ENCODE measurements around the gene AIG1. TPM values are rescaled to one million over a fixed set of nuclear protein-coding genes. Genes with fewer than 3 reads are reported as not detected.

AIG1 gene
- total RNA-seq, 2 experiments from 2014 or later, result 0.40 to 0.85 TPM

DNA sequence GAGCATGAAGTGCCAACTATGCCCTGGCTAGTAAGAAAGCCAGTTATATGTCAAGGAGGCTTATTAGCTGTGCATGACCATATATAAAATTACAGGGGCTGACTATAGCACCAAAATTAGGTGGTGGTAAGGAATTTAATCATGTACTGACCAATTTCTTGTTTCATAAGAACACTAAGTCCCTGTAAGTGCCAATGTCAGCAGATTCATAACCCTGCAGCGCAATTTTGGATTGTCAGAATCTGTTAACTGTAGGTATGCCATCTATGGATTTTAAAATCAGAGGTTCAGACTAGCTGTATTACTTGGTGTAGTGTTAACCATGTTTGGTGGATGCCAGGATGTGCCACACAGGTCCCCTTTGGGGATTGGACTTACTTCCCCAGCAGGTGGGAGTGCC lies 207.8 kb downstream of the AIG1 start:
- POLR2A ChIA-PET, result no interaction called here

DNA sequence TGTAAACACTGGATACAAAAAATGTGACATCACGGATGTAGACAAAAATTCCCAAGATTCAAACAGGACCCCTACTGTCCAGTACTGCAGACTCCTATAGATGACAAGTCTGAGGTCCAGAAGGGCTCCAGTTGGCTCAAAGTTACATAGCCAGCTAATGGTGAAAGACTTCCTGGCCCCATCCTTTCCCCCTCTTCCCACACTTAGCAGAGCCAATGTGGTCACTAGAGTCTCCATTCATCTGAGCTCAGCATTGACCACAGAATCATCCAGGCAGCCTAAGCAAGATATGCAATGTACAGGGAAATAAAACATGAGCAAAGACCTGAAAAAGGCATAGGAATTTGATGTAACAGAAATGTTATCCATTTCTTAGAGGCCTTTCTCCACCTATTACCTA lies 209.3 kb downstream of the AIG1 start:
- CTCF ChIA-PET (ENCODE audit: unreplicated experiment), result no interaction called here
- no peaks in the 10 kb centered on the region for H3K79me2 ChIP-seq (ENCODE audit: insufficient read depth, low read depth, low read length)
- no peaks in the 10 kb centered on the region for H3K4me1 ChIP-seq (ENCODE audit: insufficient read depth, low read length, poor library complexity, severe bottlenecking)
- H3K4me2 ChIP-seq (ENCODE audit: low read length), result no peak overlapping the region
- POLR2A ChIA-PET, result interaction anchor here (1.0 kb wide), 1 partner anchor 12 kb away, joined by 3 read pairs; no protein-coding TSS in a partner anchor
- BruUV-seq (replicated peaks), result no TSS peak
- no peaks in the 10 kb centered on the region for H3K9me2 ChIP-seq (ENCODE audit: insufficient read depth, low read length)
- intact Hi-C loops (cut with micrococcal nuclease; ENCODE audit: unreplicated experiment), result no loop called here
- H3K9me3 ChIP-seq (ENCODE audit: low read length), result no peaks in the 10 kb centered on the region
- H3K36me3 ChIP-seq (ENCODE audit: insufficient read depth, low read length), result no peaks in the 10 kb centered on the region
- no peak overlapping the region for H3K27ac ChIP-seq (ENCODE audit: low read depth, low read length, poor library complexity, severe bottlenecking)
- no peaks in the 10 kb centered on the region for H4K20me1 ChIP-seq (ENCODE audit: insufficient read depth, low read length)
- TF ChIP-seq, protein P1, sequence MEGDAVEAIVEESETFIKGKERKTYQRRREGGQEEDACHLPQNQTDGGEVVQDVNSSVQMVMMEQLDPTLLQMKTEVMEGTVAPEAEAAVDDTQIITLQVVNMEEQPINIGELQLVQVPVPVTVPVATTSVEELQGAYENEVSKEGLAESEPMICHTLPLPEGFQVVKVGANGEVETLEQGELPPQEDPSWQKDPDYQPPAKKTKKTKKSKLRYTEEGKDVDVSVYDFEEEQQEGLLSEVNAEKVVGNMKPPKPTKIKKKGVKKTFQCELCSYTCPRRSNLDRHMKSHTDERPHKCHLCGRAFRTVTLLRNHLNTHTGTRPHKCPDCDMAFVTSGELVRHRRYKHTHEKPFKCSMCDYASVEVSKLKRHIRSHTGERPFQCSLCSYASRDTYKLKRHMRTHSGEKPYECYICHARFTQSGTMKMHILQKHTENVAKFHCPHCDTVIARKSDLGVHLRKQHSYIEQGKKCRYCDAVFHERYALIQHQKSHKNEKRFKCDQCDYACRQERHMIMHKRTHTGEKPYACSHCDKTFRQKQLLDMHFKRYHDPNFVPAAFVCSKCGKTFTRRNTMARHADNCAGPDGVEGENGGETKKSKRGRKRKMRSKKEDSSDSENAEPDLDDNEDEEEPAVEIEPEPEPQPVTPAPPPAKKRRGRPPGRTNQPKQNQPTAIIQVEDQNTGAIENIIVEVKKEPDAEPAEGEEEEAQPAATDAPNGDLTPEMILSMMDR (conservative IDR thresholded peaks at IDR 0.05; ENCODE audit: low read length), result no peak
- TF ChIP-seq EZH2phosphoT487 (IDR thresholded peaks at IDR 0.05; ENCODE audit: borderline replicate concordance, low read depth, low read length), result no peak
- H2AFZ ChIP-seq (ENCODE audit: low read length), result no peak overlapping the region
- DNase-seq (ENCODE audit: low spot score), result no peak
- no peak overlapping the region for H3K4me3 ChIP-seq (ENCODE audit: low read depth, low read length, poor library complexity, severe bottlenecking)

More for the DNA sequence above, 207.8 kb downstream of the AIG1 start:
- Histone ChIP-seq H3K27ac (ENCODE audit: low read depth, low read length, poor library complexity, severe bottlenecking) (no peak overlapping the region), H3K79me2 (ENCODE audit: insufficient read depth, low read depth, low read length) (no peaks in the 10 kb centered on the region), H3K9me3 (ENCODE audit: low read length) (no peaks in the 10 kb centered on the region), H3K4me3 (ENCODE audit: low read depth, low read length, poor library complexity, severe bottlenecking) (no peak overlapping the region), H3K9me2 (ENCODE audit: insufficient read depth, low read length) (no peaks in the 10 kb centered on the region), H3K36me3 (ENCODE audit: insufficient read depth, low read length) (no peaks in the 10 kb centered on the region), H3K4me2 (ENCODE audit: low read length) (no peak overlapping the region), H3K4me1 (ENCODE audit: insufficient read depth, low read length, poor library complexity, severe bottlenecking) (no peaks in the 10 kb centered on the region), H4K20me1 (ENCODE audit: insufficient read depth, low read length) (no peaks in the 10 kb centered on the region), H2AFZ (ENCODE audit: low read length) (no peak overlapping the region)
- no peak for DNase-seq (ENCODE audit: low spot score)
- intact Hi-C loops (cut with micrococcal nuclease; ENCODE audit: unreplicated experiment), result no loop called here
- CTCF ChIA-PET (ENCODE audit: unreplicated experiment), result no interaction called here
- no TSS peak for BruUV-seq (replicated peaks)
- no peak for TF ChIP-seq EZH2phosphoT487 (IDR thresholded peaks at IDR 0.05; ENCODE audit: borderline replicate concordance, low read depth, low read length)
- TF ChIP-seq, protein P1 (conservative IDR thresholded peaks at IDR 0.05; ENCODE audit: low read length), result no peak

DNA sequence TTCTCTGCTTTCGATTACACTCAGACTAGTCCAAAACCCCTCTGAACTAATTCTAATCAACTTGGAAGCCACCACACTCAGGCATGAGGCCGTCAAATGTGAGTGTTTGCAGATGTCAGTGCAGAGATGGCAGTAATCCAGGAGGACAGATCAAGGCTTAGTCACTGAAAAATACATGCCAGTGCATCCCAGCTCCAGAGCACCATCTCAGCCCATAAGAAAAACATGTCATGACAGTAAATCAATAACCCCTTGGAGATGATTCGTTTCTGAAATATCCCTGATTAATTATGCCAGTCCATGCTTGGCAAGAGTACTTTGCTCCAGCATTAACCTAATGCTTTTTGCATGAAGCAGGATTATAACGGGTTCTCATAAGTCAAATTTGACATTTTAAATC lies 210.3 kb downstream of the AIG1 start:
- no peaks in the 10 kb centered on the region for H3K9me3 ChIP-seq (ENCODE audit: low read length)
- CTCF ChIA-PET (ENCODE audit: unreplicated experiment), result no interaction called here
- no TSS peak for BruUV-seq (replicated peaks)
- POLR2A ChIA-PET, result interaction anchor here (1.0 kb wide), 1 partner anchor 11 kb away, joined by 3 read pairs; no protein-coding TSS in a partner anchor
- no peak for DNase-seq (ENCODE audit: low spot score)
- no peaks in the 10 kb centered on the region for H4K20me1 ChIP-seq (ENCODE audit: insufficient read depth, low read length)
- TF ChIP-seq EZH2phosphoT487 (IDR thresholded peaks at IDR 0.05; ENCODE audit: borderline replicate concordance, low read depth, low read length), result no peak
- TF ChIP-seq, protein P1 (conservative IDR thresholded peaks at IDR 0.05; ENCODE audit: low read length), result no peak
- no peak overlapping the region for H3K27ac ChIP-seq (ENCODE audit: low read depth, low read length, poor library complexity, severe bottlenecking)
- H2AFZ ChIP-seq (ENCODE audit: low read length), result no peak overlapping the region
- no peak overlapping the region for H3K4me2 ChIP-seq (ENCODE audit: low read length)
- no peaks in the 10 kb centered on the region for H3K4me1 ChIP-seq (ENCODE audit: insufficient read depth, low read length, poor library complexity, severe bottlenecking)
- no peaks in the 10 kb centered on the region for H3K36me3 ChIP-seq (ENCODE audit: insufficient read depth, low read length)
- H3K79me2 ChIP-seq (ENCODE audit: insufficient read depth, low read depth, low read length), result no peaks in the 10 kb centered on the region
- intact Hi-C loops (cut with micrococcal nuclease; ENCODE audit: unreplicated experiment), result no loop called here
- H3K9me2 ChIP-seq (ENCODE audit: insufficient read depth, low read length), result no peaks in the 10 kb centered on the region
- H3K4me3 ChIP-seq (ENCODE audit: low read depth, low read length, poor library complexity, severe bottlenecking), result no peak overlapping the region
